SU-DHL-6 (cell line): ENCODE measurements around the gene MBNL1.

ENCODE experiments used
- H2AFZ ChIP-seq: fragments of 200-600 bp; sonication (generic); 2 replicates; pipeline ENCODE4 v1.6.1; 2014; ENCODE audit warnings: low read depth, mild to moderate bottlenecking, moderate library complexity, mixed read lengths, antibody characterized with exemption, low read length; ENCODE audit not compliant: severe bottlenecking
- H3F3A ChIP-seq: fragments of 200-600 bp; shearing (Covaris generic); 2 replicates; pipeline ENCODE4 v1.6.0; 2016; ENCODE audit warnings: antibody characterized with exemption, mild to moderate bottlenecking; ENCODE audit not compliant: insufficient read depth
- H3K27ac ChIP-seq: fragments of 200-600 bp; sonication (generic); 2 replicates; pipeline ENCODE4 v1.5.1; 2016; ENCODE audit warnings: low read depth, mild to moderate bottlenecking, low read length, moderate library complexity, mixed read lengths
- H3K27me3 ChIP-seq: fragments of 200-600 bp; sonication (generic), shearing (Covaris generic); 2 replicates; pipeline ENCODE4 v1.6.0; 2014; ENCODE audit warnings: mild to moderate bottlenecking, low read length
- H3K36me3 ChIP-seq: fragments of 200-600 bp; sonication (generic); 2 replicates; pipeline ENCODE4 v1.6.1; 2014; ENCODE audit warnings: mild to moderate bottlenecking, low read length, mixed read lengths
- H3K4me2 ChIP-seq: fragments of 300-600, 200-600 bp; shearing (Covaris generic), sonication (generic); 2 replicates; pipeline ENCODE4 v1.6.0; 2014; ENCODE audit warnings: low read length, low read depth, mild to moderate bottlenecking; ENCODE audit not compliant: poor library complexity, severe bottlenecking
- H3K4me3 ChIP-seq: fragments of 200-600 bp; sonication (generic); 2 replicates; pipeline ENCODE4 v1.5.1; 2014; ENCODE audit warnings: antibody characterized with exemption, low read length, mild to moderate bottlenecking, mixed read lengths; ENCODE audit not compliant: insufficient read depth, poor library complexity, severe bottlenecking
- H3K79me2 ChIP-seq: fragments of 200-600 bp; sonication (generic); 2 replicates; pipeline ENCODE4 v1.6.1; 2014; ENCODE audit warnings: mild to moderate bottlenecking, low read length, moderate library complexity; ENCODE audit not compliant: insufficient read depth
- H3K9ac ChIP-seq: fragments of 200-600 bp; sonication (generic); 2 replicates; pipeline ENCODE4 v1.7.0; 2014; ENCODE audit warnings: mild to moderate bottlenecking, low read length
- H3K9me2 ChIP-seq: fragments of 200-600 bp; sonication (generic); replicated peaks from 2 replicates; pipeline ENCODE4 v1.6.1; 2014; ENCODE audit warnings: low read length; ENCODE audit not compliant: insufficient read depth
- H3K9me3 ChIP-seq: fragments of 200-600 bp; sonication (generic); 2 replicates; pipeline ENCODE4 v1.6.1; 2014; ENCODE audit warnings: low read length, mixed read lengths; ENCODE audit not compliant: insufficient read depth
- H4K20me1 ChIP-seq: fragments of 200-600 bp; sonication (generic); 2 replicates; pipeline ENCODE4 v1.6.1; 2014; ENCODE audit warnings: low read depth, mild to moderate bottlenecking, antibody characterized with exemption, low read length, moderate library complexity, mixed read lengths
- EZH2phosphoT487 ChIP-seq: fragments of 200-600 bp; sonication (generic), shearing (Covaris generic); conservative IDR thresholded peaks from 2 replicates; pipeline ENCODE4 v1.6.1; 2018; ENCODE audit warnings: mild to moderate bottlenecking, antibody characterized with exemption, low read length, moderate library complexity, mixed read lengths
- TF ChIP-seq, protein P1 (sequence below): fragments of 200-600 bp; sonication (generic); IDR thresholded peaks from one replicate; pipeline ENCODE4 v1.5.1; 2017; ENCODE audit warnings: antibody characterized with exemption, mild to moderate bottlenecking, low read length, moderate library complexity; ENCODE audit not compliant: insufficient read depth, poor library complexity, severe bottlenecking

The MBNL1 gene

GRCh38 chr3:152243721-152244516, 24.8 kb upstream of the MBNL1 start:
- H3K9me2 ChIP-seq, result no peaks in the 10 kb centered on the region
- H3K4me3 ChIP-seq, result peak overlapping the region; percentile 59
- peaks cover 13% of the 10 kb centered on the region; the same call in 1 of the 2 replicates for H3K36me3 ChIP-seq
- H2AFZ ChIP-seq, result peak overlapping the region; percentile 86
- H3K4me2 ChIP-seq, result peak overlapping the region; percentile 99
- no peaks in the 10 kb centered on the region for H3K9me3 ChIP-seq
- H3F3A ChIP-seq, result peaks cover 45% of the 10 kb centered on the region
- peak overlapping the region; percentile 57 for H3K9ac ChIP-seq
- peak overlapping the region; percentile 79 for H3K27ac ChIP-seq
- H4K20me1 ChIP-seq, result no peaks in the 10 kb centered on the region
- no peaks in the 10 kb centered on the region for H3K27me3 ChIP-seq
- TF ChIP-seq EZH2phosphoT487, result no peak
- TF ChIP-seq, protein P1, sequence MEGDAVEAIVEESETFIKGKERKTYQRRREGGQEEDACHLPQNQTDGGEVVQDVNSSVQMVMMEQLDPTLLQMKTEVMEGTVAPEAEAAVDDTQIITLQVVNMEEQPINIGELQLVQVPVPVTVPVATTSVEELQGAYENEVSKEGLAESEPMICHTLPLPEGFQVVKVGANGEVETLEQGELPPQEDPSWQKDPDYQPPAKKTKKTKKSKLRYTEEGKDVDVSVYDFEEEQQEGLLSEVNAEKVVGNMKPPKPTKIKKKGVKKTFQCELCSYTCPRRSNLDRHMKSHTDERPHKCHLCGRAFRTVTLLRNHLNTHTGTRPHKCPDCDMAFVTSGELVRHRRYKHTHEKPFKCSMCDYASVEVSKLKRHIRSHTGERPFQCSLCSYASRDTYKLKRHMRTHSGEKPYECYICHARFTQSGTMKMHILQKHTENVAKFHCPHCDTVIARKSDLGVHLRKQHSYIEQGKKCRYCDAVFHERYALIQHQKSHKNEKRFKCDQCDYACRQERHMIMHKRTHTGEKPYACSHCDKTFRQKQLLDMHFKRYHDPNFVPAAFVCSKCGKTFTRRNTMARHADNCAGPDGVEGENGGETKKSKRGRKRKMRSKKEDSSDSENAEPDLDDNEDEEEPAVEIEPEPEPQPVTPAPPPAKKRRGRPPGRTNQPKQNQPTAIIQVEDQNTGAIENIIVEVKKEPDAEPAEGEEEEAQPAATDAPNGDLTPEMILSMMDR, result no peak
- peaks cover 34% of the 10 kb centered on the region; the same call in 1 of the 2 replicates for H3K79me2 ChIP-seq

- Histone ChIP-seq H3K79me2 (peaks cover 34% of the 10 kb centered on the region; the same call in 1 of the 2 replicates), H3K4me3 (peak overlapping the region; percentile 59), H3K9ac (peak overlapping the region; percentile 57), H2AFZ (no peak overlapping the region), H3K4me2 (peak overlapping the region; percentile 99), H3K9me2 (no peaks in the 10 kb centered on the region), H3K27ac (peak overlapping the region; percentile 79), H3K36me3 (peaks cover 13% of the 10 kb centered on the region; the same call in 1 of the 2 replicates), H4K20me1 (no peaks in the 10 kb centered on the region), H3K9me3 (no peaks in the 10 kb centered on the region), H3F3A (peaks cover 45% of the 10 kb centered on the region), H3K27me3 (no peaks in the 10 kb centered on the region)
- TF ChIP-seq, protein P1, result no peak
- no peak for TF ChIP-seq EZH2phosphoT487
These were observed 24.2 kb upstream of the MBNL1 start for GRCh38 chr3:152244517-152244888.

DNA sequence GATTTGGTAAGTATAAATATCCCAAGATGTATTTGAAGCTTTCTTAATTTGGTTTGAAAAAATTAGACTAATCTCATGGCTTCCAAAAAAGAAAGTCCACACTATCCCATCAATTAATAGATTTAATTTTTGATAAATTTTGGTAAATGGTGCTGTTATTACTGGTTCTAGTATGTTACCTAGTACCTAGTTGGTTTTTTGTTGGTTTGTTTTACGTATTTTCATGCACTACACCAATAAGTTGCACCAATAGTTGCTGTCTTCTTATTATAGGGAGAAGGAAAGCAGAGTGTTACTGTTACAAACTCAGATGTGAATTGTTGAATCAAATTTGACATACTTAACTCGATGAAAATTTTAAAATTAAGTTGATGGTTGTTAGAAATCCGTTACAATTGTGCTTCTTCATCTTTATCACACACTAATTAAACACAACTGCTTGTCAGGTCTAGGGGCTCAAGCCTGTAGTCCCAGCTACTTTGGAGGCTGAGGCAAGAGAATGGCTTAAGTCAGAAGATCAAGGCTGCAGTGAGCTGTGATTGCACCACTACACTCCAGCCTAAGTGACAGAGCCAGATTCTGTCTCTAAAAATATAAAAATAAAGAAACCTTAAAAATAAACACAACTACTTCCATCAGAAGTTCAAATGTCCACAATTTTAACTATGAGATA, 23.1 kb upstream of the MBNL1 start:
- peaks cover 45% of the 10 kb centered on the region for H3F3A ChIP-seq
- no peaks in the 10 kb centered on the region for H3K27me3 ChIP-seq
- TF ChIP-seq EZH2phosphoT487, result no peak
- TF ChIP-seq, protein P1, result no peak
- peak overlapping the region; percentile 57 for H3K9ac ChIP-seq
- H3K36me3 ChIP-seq, result peaks cover 13% of the 10 kb centered on the region; the same call in 1 of the 2 replicates
- no peaks in the 10 kb centered on the region for H3K9me2 ChIP-seq
- peak overlapping the region; percentile 76 for H2AFZ ChIP-seq
- H3K27ac ChIP-seq, result peak overlapping the region; percentile 79
- H4K20me1 ChIP-seq, result no peaks in the 10 kb centered on the region
- H3K79me2 ChIP-seq, result peaks cover 34% of the 10 kb centered on the region; the same call in 1 of the 2 replicates
- peak overlapping the region; percentile 99 for H3K4me2 ChIP-seq
- no peaks in the 10 kb centered on the region for H3K9me3 ChIP-seq
- peak overlapping the region; percentile 59 for H3K4me3 ChIP-seq
